ENCODE measurements around the gene TSPAN18.

DNA sequence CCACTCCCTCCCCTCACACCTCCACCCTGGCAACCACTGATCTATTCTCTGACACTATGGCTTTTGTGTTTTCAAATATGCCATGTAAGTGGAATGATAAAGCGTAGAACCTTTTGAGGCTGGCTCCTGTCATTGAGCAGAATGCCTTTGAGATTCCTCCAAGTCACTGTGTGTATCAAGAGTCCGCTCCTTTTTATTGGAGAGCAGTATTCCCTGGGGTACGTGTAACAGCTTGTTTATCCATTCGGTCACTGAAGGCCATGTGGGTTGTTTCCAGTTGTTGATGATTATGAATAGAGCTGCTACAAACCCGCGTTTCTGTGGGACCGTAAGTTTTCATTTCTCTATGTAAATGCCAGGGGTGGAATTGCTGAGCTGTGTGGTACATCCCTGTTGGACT, 213.6 kb downstream of the TSPAN18 start:
- TF ChIP-seq POLR2A (IDR thresholded peaks at IDR 0.05; ENCODE audit: low read length) (no peak), GATA1 (IDR thresholded peaks at IDR 0.05; ENCODE audit: low read depth, low read length) (no peak)

Data from erythroblast (primary cell).